Small intestine (tissue), 7 donors: Measurements from ENCODE around the gene METTL4. TPM values are rescaled to one million over a fixed set of nuclear protein-coding genes. Genes with fewer than 3 reads are reported as not detected.
"Not testable (repeated sequence)": the region's sequence is repeated elsewhere in the genome, so short reads cannot be mapped to it uniquely, and the experiment has no call there.

Experiments
- DNase-seq, 2 donors: peaks; one replicate each; pipeline versions ENCODE4 v3.0.0 to v3.0.0-alpha.2; 2013
- FAIRE-seq: peaks from 2 replicates; lab custom pipeline; 2012; peaks lifted over from hg19 to GRCh38; lab: Jason Lieb, UNC
- H3K27ac ChIP-seq, 3 donors: one replicate each; pipeline ENCODE4 v1.5.1; 2013; ENCODE audit warnings: low read length in 2 of 3, mild to moderate bottlenecking in 2 of 3, control low read depth in 1 of 3, inconsistent platforms in 1 of 3, low read depth in 1 of 3, moderate library complexity in 1 of 3
- H3K27me3 ChIP-seq, 3 donors: one replicate each; pipeline ENCODE4 v1.6.1; 2013; ENCODE audit warnings: low read length in 3 of 3, inconsistent platforms in 1 of 3; ENCODE audit not compliant: control insufficient read depth in 3 of 3, insufficient read depth in 3 of 3
- H3K36me3 ChIP-seq, 3 donors: one replicate each; pipeline ENCODE4 v1.6.1; 2013; ENCODE audit warnings: low read length in 3 of 3, inconsistent platforms in 1 of 3, low read depth in 1 of 3, mild to moderate bottlenecking in 1 of 3, moderate library complexity in 1 of 3; ENCODE audit not compliant: control insufficient read depth in 3 of 3, insufficient read depth in 2 of 3
- H3K4me1 ChIP-seq, 3 donors: one replicate each; pipeline ENCODE4 v1.6.1; 2013; ENCODE audit warnings: low read length in 2 of 3, inconsistent platforms in 1 of 3, low read depth in 1 of 3, mild to moderate bottlenecking in 1 of 3, moderate library complexity in 1 of 3; ENCODE audit not compliant: control insufficient read depth in 3 of 3, insufficient read depth in 2 of 3
- H3K4me3 ChIP-seq, 3 donors: one replicate each; pipeline ENCODE4 v1.5.1; 2013; ENCODE audit warnings: low read length in 3 of 3, control low read depth in 1 of 3, inconsistent platforms in 1 of 3, low read depth in 1 of 3, mild to moderate bottlenecking in 1 of 3, moderate library complexity in 1 of 3
- H3K9me3 ChIP-seq, 2 donors: one replicate each; pipeline ENCODE4 v1.6.1; 2013; ENCODE audit warnings: low read depth in 1 of 2, low read length in 1 of 2; ENCODE audit not compliant: control insufficient read depth in 2 of 2, insufficient read depth in 1 of 2
- WGBS, 3 donors: extraction: QIAGEN DNeasy Blood & Tissue Kit; methylation state at CpG; one replicate each; pipeline ENCODE4 v1.1.7; 2013; 5-methylcytosine and 5-hydroxymethylcytosine counted together
- polyA plus RNA-seq, 4 donors: library from polyadenylated mRNA; stranded (reverse) in 3 of 4; unstranded in 1 of 4; fragments of 200-250 nt in 3 of 4; fragments of 120-200 nt in 1 of 4; gene quantifications; one replicate each; pipeline versions ENCODE4 v1.2.1 to v1.2.3, GENCODE V29; 2013
- donor health status: healthy with polysubstance abuse.
- donor health status: control.
- donor health status: control.
- donor health status: Bipolar disorder and iron deficiency.
- donor health status: healthy.

METTL4 gene
- polyA plus RNA-seq, 4 donors: 5.1 to 11.6 (median 7.6) TPM

- no peaks in the 10 kb centered on the region for H3K9me3 ChIP-seq
- no peak overlapping the region for H3K27ac ChIP-seq
- no peaks in the 10 kb centered on the region for H3K36me3 ChIP-seq
- FAIRE-seq (no peak), DNase-seq (no peak)
- no peak overlapping the region for H3K4me3 ChIP-seq
- WGBS, 3 donors: 88 to 92% (median 92%) methylated on average over 7 of the region's 7 CpGs
- H3K4me1 ChIP-seq: no peaks in the 10 kb centered on the region
- no peaks in the 10 kb centered on the region for H3K27me3 ChIP-seq
Measured at GRCh38 chr18:2529154-2529553, 42.2 kb downstream of the METTL4 start.

- Histone ChIP-seq H3K27ac (no peak overlapping the region), H3K4me3 (no peak overlapping the region), H3K27me3 (no peaks in the 10 kb centered on the region), H3K36me3 (no peaks in the 10 kb centered on the region), H3K9me3 (no peaks in the 10 kb centered on the region), H3K4me1 (no peaks in the 10 kb centered on the region)
- no peak for FAIRE-seq
- 25 to 70% (median 39%) methylated on average over 2 of the region's 2 CpGs for WGBS, 3 donors
- DNase-seq: peak in 1 of 2 donors; percentile 5
Measured at GRCh38 chr18:2526329-2526728, 45.0 kb downstream of the METTL4 start.

DNA sequence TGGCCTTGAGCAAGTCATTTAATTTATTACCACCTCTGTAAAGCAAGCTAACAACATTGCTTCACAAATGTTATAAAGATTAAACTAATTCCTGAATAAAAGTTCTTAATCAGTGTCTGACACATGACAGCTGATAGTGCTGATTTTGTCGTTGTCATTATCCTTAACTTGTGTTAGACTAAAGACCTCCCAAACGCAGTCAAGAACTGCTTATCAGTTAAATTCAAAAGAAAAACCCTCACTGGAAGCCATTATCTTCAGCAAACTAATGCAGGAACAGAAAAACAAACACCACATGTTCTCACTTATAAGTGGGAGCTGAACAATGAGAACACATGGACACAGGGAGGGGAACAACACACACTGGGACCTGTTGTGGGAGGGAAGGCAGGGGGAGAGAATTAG lies 46.5 kb downstream of the METTL4 start:
- not testable (repeated sequence) for H3K27me3 ChIP-seq, H3K27ac ChIP-seq, DNase-seq, FAIRE-seq, H3K36me3 ChIP-seq, H3K4me3 ChIP-seq, H3K4me1 ChIP-seq, H3K9me3 ChIP-seq
- 8 to 29% (median 17%) methylated on average over 2 of the region's 2 CpGs for WGBS, 3 donors

GRCh38 chr18:2522112-2522511 lies 49.2 kb downstream of the METTL4 start:
- DNase-seq (no peak), FAIRE-seq (no peak)
- Histone ChIP-seq H3K4me1 (no peaks in the 10 kb centered on the region), H3K9me3 (no peaks in the 10 kb centered on the region), H3K27me3 (no peaks in the 10 kb centered on the region), H3K27ac (no peak overlapping the region), H3K36me3 (no peaks in the 10 kb centered on the region), H3K4me3 (no peak overlapping the region)
- 62 to 88% (median 77%) methylated on average over 4 of the region's 4 CpGs for WGBS, 3 donors

- WGBS, 3 donors: 69 to 78% (median 73%) methylated on average over 5 of the region's 5 CpGs
- H3K4me1 ChIP-seq: no peaks in the 10 kb centered on the region
- FAIRE-seq: no peak
- no peaks in the 10 kb centered on the region for H3K36me3 ChIP-seq
- DNase-seq: no peak
- no peaks in the 10 kb centered on the region for H3K27me3 ChIP-seq
- no peak overlapping the region for H3K27ac ChIP-seq
- no peak overlapping the region for H3K4me3 ChIP-seq
- no peaks in the 10 kb centered on the region for H3K9me3 ChIP-seq
Measured at GRCh38 chr18:2518473-2518872, 52.8 kb downstream of the METTL4 start.

DNA sequence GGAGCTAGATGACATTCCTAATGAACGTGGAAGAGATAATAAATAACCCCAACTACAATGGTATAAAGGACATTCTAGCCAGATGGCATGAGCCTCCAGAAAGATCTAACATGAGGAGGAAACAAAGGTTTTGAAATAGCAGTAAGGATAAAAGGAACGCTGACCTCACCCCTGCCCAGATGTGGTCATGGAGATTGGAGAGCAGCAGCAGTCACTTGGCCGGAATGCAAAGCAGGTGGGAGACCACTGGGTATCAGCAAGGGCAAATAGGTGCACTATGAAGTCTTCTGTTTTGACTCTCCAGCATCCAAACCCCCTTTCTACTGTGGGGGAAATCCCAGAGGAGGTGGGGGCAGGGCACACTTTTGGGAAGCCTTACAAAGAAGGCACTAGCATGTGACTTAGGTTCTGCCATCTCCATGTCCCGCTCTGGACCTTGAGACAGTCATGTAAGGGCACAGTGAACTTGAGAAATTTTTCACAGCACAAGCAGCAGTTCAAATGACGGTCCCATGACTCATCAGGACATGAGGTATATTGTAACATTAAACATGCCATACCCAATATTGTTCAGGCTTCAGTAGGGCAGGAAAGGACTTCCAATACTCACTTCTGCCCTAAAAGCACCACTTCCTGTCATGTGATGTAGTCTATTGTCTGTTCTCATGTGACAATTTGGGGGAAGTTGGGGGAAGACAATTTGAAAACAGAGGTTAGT lies 55.2 kb downstream of the METTL4 start:
- WGBS, 3 donors: 75 to 86% (median 83%) methylated on average over 5 of the region's 5 CpGs
- no peaks in the 10 kb centered on the region for H3K36me3 ChIP-seq
- DNase-seq: peak; percentile 4 to 12
- H3K4me1 ChIP-seq: no peaks in the 10 kb centered on the region
- peak overlapping the region in 1 of 3 donors; percentile 5 for H3K27ac ChIP-seq
- H3K27me3 ChIP-seq: no peaks in the 10 kb centered on the region
- FAIRE-seq: no peak
- H3K4me3 ChIP-seq: no peak overlapping the region
- H3K9me3 ChIP-seq: no peaks in the 10 kb centered on the region

GRCh38 chr18:2515171-2515787 lies 56.0 kb downstream of the METTL4 start:
- Histone ChIP-seq H3K27ac (no peak overlapping the region), H3K4me1 (no peaks in the 10 kb centered on the region), H3K4me3 (no peak overlapping the region), H3K9me3 (no peaks in the 10 kb centered on the region), H3K27me3 (no peaks in the 10 kb centered on the region), H3K36me3 (no peaks in the 10 kb centered on the region)
- FAIRE-seq (no peak), DNase-seq (no peak)
- WGBS, 3 donors: 46 to 80% (median 74%) methylated on average over 1 of the region's 1 CpG

DNA sequence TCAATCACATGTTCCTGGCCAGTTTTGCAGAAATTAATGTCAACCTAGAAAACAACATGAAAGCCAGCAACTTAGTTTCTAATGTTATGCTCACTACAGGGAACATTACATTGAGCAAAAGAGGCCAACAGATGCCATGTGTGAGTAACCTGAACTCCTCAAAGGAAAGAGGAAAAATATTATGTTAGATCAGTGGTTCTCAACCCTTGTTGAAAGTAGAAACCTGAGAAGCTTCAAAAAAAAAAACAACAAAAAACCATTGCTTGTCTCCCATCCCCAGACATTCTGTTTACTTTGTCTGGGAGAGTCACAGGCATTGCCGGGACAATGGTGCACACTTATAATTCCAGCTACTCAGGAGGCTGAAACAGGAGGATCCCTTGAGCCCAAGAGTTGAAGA lies 57.7 kb downstream of the METTL4 start:
- H3K4me1 ChIP-seq: no peaks in the 10 kb centered on the region
- H3K27me3 ChIP-seq: no peaks in the 10 kb centered on the region
- 69 to 82% (median 79%) methylated on average over 1 of the region's 1 CpG for WGBS, 3 donors
- no peak for DNase-seq
- H3K36me3 ChIP-seq: no peaks in the 10 kb centered on the region
- no peak overlapping the region for H3K27ac ChIP-seq
- no peak overlapping the region for H3K4me3 ChIP-seq
- no peak for FAIRE-seq
- H3K9me3 ChIP-seq: no peaks in the 10 kb centered on the region
